Keratinocyte (primary cell): ENCODE data around the gene ZSCAN30. TPM values are rescaled to one million over a fixed set of nuclear protein-coding genes. Genes with fewer than 3 reads are reported as not detected.

Experiments
- DNase-seq: peaks from one replicate; pipeline ENCODE4 v3.0.0-alpha.2; 2011; ENCODE audit warnings: low read depth, missing footprints, low spot score
- FAIRE-seq: peaks from 2 replicates; lab custom pipeline; 2011; peaks lifted over from hg19 to GRCh38; lab: Jason Lieb, UNC
- H2AFZ ChIP-seq: 2 replicates; pipeline ENCODE4 v1.6.0; 2012; ENCODE audit warnings: low read length, control low read depth, inconsistent platforms; ENCODE audit not compliant: control insufficient read depth
- H3K27ac ChIP-seq: 2 replicates; pipeline ENCODE4 v1.5.1; 2011; ENCODE audit warnings: low read length; ENCODE audit not compliant: control insufficient read depth, insufficient read depth
- H3K27me3 ChIP-seq: 3 replicates; pipeline ENCODE4 v1.6.0; 2011; ENCODE audit warnings: low read length; ENCODE audit not compliant: control insufficient read depth, insufficient read depth; ENCODE audit errors: extremely low read depth
- H3K36me3 ChIP-seq, 2 experiments: 2 replicates in 1 of 2; 3 replicates in 1 of 2; pipeline ENCODE4 v1.5.1; 2011; ENCODE audit warnings: low read length in 2 of 2, mild to moderate bottlenecking in 1 of 2; ENCODE audit not compliant: control insufficient read depth in 2 of 2, insufficient read depth in 2 of 2; ENCODE audit errors: extremely low read depth in 1 of 2
- H3K4me1 ChIP-seq: 3 replicates; pipeline ENCODE4 v1.5.1; 2011; ENCODE audit warnings: low read length; ENCODE audit not compliant: control insufficient read depth, insufficient read depth; ENCODE audit errors: extremely low read depth
- H3K4me2 ChIP-seq: 3 replicates; pipeline ENCODE4 v1.6.0; 2011; ENCODE audit warnings: low read depth, low read length; ENCODE audit not compliant: control insufficient read depth, insufficient read depth; ENCODE audit errors: extremely low read depth
- H3K4me3 ChIP-seq, 3 experiments: fragments of 200-600 bp in 1 of 3; sonication (generic) in 1 of 3; 2 replicates in 2 of 3; 3 replicates in 1 of 3; pipeline ENCODE4 v1.5.1; 2011 to 2016; ENCODE audit warnings: low read length in 3 of 3, mild to moderate bottlenecking in 3 of 3, control low read depth in 2 of 3, inconsistent platforms in 1 of 3, low read depth in 1 of 3, mixed read lengths in 1 of 3, mixed run types in 1 of 3, moderate library complexity in 1 of 3; ENCODE audit not compliant: control insufficient read depth in 2 of 3, insufficient read depth in 2 of 3; ENCODE audit errors: extremely low read depth in 1 of 3
- H3K79me2 ChIP-seq: 2 replicates; pipeline ENCODE4 v1.6.0; 2012; ENCODE audit warnings: low read length; ENCODE audit not compliant: control insufficient read depth, insufficient read depth
- H3K9ac ChIP-seq: 3 replicates; pipeline ENCODE4 v1.6.0; 2011; ENCODE audit warnings: low read length; ENCODE audit not compliant: control insufficient read depth, insufficient read depth; ENCODE audit errors: extremely low read depth
- H3K9me1 ChIP-seq: 3 replicates; pipeline ENCODE4 v1.6.0; 2011; ENCODE audit warnings: low read length; ENCODE audit not compliant: control insufficient read depth, insufficient read depth; ENCODE audit errors: extremely low read depth
- H3K9me3 ChIP-seq: 2 replicates; pipeline ENCODE4 v1.5.1; 2012; ENCODE audit warnings: low read depth, low read length; ENCODE audit not compliant: control insufficient read depth
- H4K20me1 ChIP-seq: 3 replicates; pipeline ENCODE4 v1.6.0; 2011; ENCODE audit warnings: low read length; ENCODE audit not compliant: control insufficient read depth, insufficient read depth; ENCODE audit errors: extremely low read depth
- CTCF ChIP-seq, 3 experiments: IDR thresholded peaks in 1 of 3; conservative IDR thresholded peaks in 1 of 3; optimal IDR thresholded peaks in 1 of 3; 2 replicates in 2 of 3; 3 replicates in 1 of 3; pipeline versions ENCODE3 to v1.5.1; 2011; ENCODE audit warnings: low read length in 3 of 3, mild to moderate bottlenecking in 3 of 3, moderate library complexity in 2 of 3, control low read depth in 1 of 3, inconsistent platforms in 1 of 3; ENCODE audit not compliant: insufficient read depth in 2 of 3; ENCODE audit errors: extremely low read depth in 1 of 3
- EZH2 ChIP-seq: IDR thresholded peaks from one replicate; pipeline ENCODE4 v1.6.1; 2012; ENCODE audit warnings: inconsistent platforms, mild to moderate bottlenecking, low read length, moderate library complexity
- dilution Hi-C: fragments of 300-500 bp; cut with MboI; formaldehyde crosslinking; loops from one replicate; pipeline ENCODE4 v1.7.0; 2020; ENCODE audit warnings: low sequenced_read_pairs; ENCODE audit not compliant: extremely low pct_ligation_motif_present
- polyA plus RNA-seq, 5 experiments: library from polyadenylated mRNA; depleted of rRNA in 3 of 5; stranded (reverse) in 3 of 5; stranded (forward) in 1 of 5; unstranded in 1 of 5; fragments of >200 nt; gene quantifications; 1 replicate in 1 of 5; 2 replicates in 3 of 5; 3 replicates in 1 of 5; pipeline versions ENCODE4 v1.2.1 to v1.2.3, GENCODE V29; 2011 to 2012; ENCODE audit warnings: missing spikeins in 2 of 5, low read depth in 1 of 5, low replicate concordance in 1 of 5

The ZSCAN30 gene
- polyA plus RNA-seq, 1 donor (not counting 4 experiments of a cell fraction or from before 2014, with no cell fraction given) = 13.6 TPM

DNA sequence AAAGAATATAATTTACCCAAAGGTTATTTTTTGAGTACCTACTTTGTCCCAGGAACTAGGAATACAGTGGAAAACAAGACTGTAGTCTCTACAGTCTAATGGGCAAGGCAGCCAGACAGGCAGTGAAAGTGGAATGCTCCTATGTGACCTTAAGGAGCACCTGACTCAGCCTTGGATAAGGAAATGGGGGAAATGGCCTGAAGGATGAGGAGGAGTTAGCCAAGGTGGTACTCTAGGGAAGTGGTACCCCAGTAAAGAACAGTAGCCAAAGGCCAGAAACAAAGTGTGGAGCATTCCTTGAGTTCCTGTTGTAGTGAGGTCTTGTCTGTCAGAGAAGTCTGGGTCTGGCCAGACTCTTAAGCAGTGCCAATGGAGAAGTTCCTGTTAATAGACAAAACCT is 43.2 kb downstream of the ZSCAN30 start:
- DNase-seq = no peak
- Histone ChIP-seq H3K4me3 (no peak overlapping the region), H4K20me1 (no peaks in the 10 kb centered on the region), H3K4me1 (no peaks in the 10 kb centered on the region), H3K36me3 (peaks cover 40 to 53% of the 10 kb centered on the region in 2 experiments), H3K9ac (no peak overlapping the region), H2AFZ (no peak overlapping the region), H3K4me2 (no peak overlapping the region), H3K9me1 (no peaks in the 10 kb centered on the region), H3K79me2 (peaks cover 3% of the 10 kb centered on the region), H3K9me3 (peaks cover 29% of the 10 kb centered on the region), H3K27ac (no peak overlapping the region), H3K27me3 (no peaks in the 10 kb centered on the region)
- dilution Hi-C loops = no loop called here
- TF ChIP-seq CTCF (optimal IDR thresholded peaks at IDR 0.05 in 1 of 3, IDR thresholded peaks at IDR 0.05 in 1 of 3, conservative IDR thresholded peaks at IDR 0.05 in 1 of 3; ENCODE audit: extremely low read depth in 1 of 3, insufficient read depth in 2 of 3, low read length in 3 of 3) = no peak
- no peak for TF ChIP-seq EZH2
- no peak for FAIRE-seq

- Histone ChIP-seq H2AFZ (no peak overlapping the region), H3K9me3 (peaks cover 27% of the 10 kb centered on the region), H3K79me2 (peaks cover 7% of the 10 kb centered on the region), H3K27me3 (no peaks in the 10 kb centered on the region), H4K20me1 (no peaks in the 10 kb centered on the region), H3K9ac (no peak overlapping the region), H3K4me1 (no peaks in the 10 kb centered on the region), H3K27ac (no peak overlapping the region), H3K4me2 (no peak overlapping the region), H3K9me1 (no peaks in the 10 kb centered on the region), H3K36me3 (peaks cover 40 to 53% of the 10 kb centered on the region in 2 experiments), H3K4me3 (no peak overlapping the region)
- FAIRE-seq = no peak
- dilution Hi-C loops = no loop called here
- DNase-seq = no peak
- TF ChIP-seq EZH2 = no peak
- TF ChIP-seq CTCF (optimal IDR thresholded peaks at IDR 0.05 in 1 of 3, IDR thresholded peaks at IDR 0.05 in 1 of 3, conservative IDR thresholded peaks at IDR 0.05 in 1 of 3; ENCODE audit: extremely low read depth in 1 of 3, insufficient read depth in 2 of 3, low read length in 3 of 3) = no peak
Observed at GRCh38 chr18:35245719-35246317, 44.2 kb downstream of the ZSCAN30 start.
